Panc1 (cell line): Measurements from ENCODE around the gene PIAS4. TPM values are rescaled to one million over a fixed set of nuclear protein-coding genes. Genes with fewer than 3 reads are reported as not detected.

Source experiments
- ATAC-seq: fragments of 200-7000 bp; cut with Tn5 transposase; 2 replicates; pipeline ENCODE4 v1.9.1; 2020; ENCODE audit warnings: mild to moderate bottlenecking, moderate library complexity
- BruUV-seq: library from RNA; stranded (reverse); fragments of 400-500 nt; replicated peaks from 2 replicates; lab custom pipeline; 2021; lab: Mats Ljungman, UMichigan
- CTCF ChIA-PET: fragments of 300-600 bp; sonication (Branson Sonifier 250); formaldehyde crosslinking; loops from one replicate; lab custom pipeline; 2022; ENCODE audit warnings: antibody characterized with exemption; lab: Charles Lee
- POLR2A ChIA-PET: fragments of 300-600 bp; sonication (Branson Sonifier 250); formaldehyde crosslinking; loops from one replicate; lab custom pipeline; 2022; ENCODE audit warnings: antibody characterized with exemption; lab: Charles Lee
- DNase-seq: peaks from one replicate; pipeline ENCODE4 v3.0.0-alpha.2; 2010; ENCODE audit warnings: low read depth, low spot score
- H3K27ac ChIP-seq: 2 replicates; pipeline ENCODE4 v1.5.1; 2011; ENCODE audit warnings: mild to moderate bottlenecking, low read length, inconsistent platforms
- H3K27me3 ChIP-seq: fragments of 200-500 bp; sonication (Bioruptor generic); 2 replicates; pipeline ENCODE4 v1.6.0; 2014; ENCODE audit warnings: low read length, inconsistent platforms; ENCODE audit not compliant: control insufficient read depth, insufficient read depth
- H3K36me3 ChIP-seq: fragments of 200-500 bp; sonication (Bioruptor generic); 2 replicates; pipeline ENCODE4 v1.5.1; 2014; ENCODE audit warnings: inconsistent platforms, mild to moderate bottlenecking, low read length, moderate library complexity; ENCODE audit not compliant: control insufficient read depth, insufficient read depth
- H3K4me1 ChIP-seq: 2 replicates; pipeline ENCODE4 v1.5.1; 2011; ENCODE audit warnings: inconsistent platforms, mild to moderate bottlenecking, low read length, moderate library complexity; ENCODE audit not compliant: control insufficient read depth, insufficient read depth
- H3K4me3 ChIP-seq, 2 experiments: 2 replicates each; pipeline ENCODE4 v1.5.1; 2011 to 2012; ENCODE audit warnings: low read depth in 2 of 2, low read length in 2 of 2, mild to moderate bottlenecking in 2 of 2, inconsistent platforms in 1 of 2, moderate library complexity in 1 of 2
- H3K9me3 ChIP-seq: fragments of 200-500 bp; sonication (Bioruptor generic); 2 replicates; pipeline ENCODE4 v1.5.1; 2014; ENCODE audit warnings: low read depth, mild to moderate bottlenecking, inconsistent platforms, low read length, moderate library complexity; ENCODE audit not compliant: control insufficient read depth, insufficient read depth
- CTCF ChIP-seq: fragments of 450-650 bp; IDR thresholded peaks from 2 replicates; pipeline ENCODE4 v1.5.1; 2017; ENCODE audit warnings: mild to moderate bottlenecking
- POLR2AphosphoS5 ChIP-seq: IDR thresholded peaks from 2 replicates; pipeline ENCODE4 v1.6.1; 2012; ENCODE audit warnings: mild to moderate bottlenecking, low read depth, low read length, moderate library complexity
- REST ChIP-seq, 2 experiments: IDR thresholded peaks; 2 replicates each; pipeline ENCODE4 v1.6.1; 2011 to 2012; ENCODE audit warnings: low read depth in 2 of 2, control low read depth in 1 of 2, low read length in 1 of 2, mild to moderate bottlenecking in 1 of 2, moderate library complexity in 1 of 2; ENCODE audit not compliant: insufficient read depth in 1 of 2
- SIN3A ChIP-seq: IDR thresholded peaks from 2 replicates; pipeline ENCODE4 v1.6.1; 2012; ENCODE audit warnings: low read depth, mild to moderate bottlenecking, low read length, moderate library complexity, borderline replicate concordance; ENCODE audit not compliant: insufficient read depth
- TCF7L2 ChIP-seq: IDR thresholded peaks from 2 replicates; pipeline ENCODE4 v1.6.1; 2011; ENCODE audit warnings: mild to moderate bottlenecking, low read depth, low read length, inconsistent platforms
- in situ Hi-C: cut with HindIII; loops from 2 replicates; pipeline ENCODE4 v1.10.0; 2016; ENCODE audit warnings: low sequenced_read_pairs, low pct_unique_long_range_greater_than_20kb
- intact Hi-C: fragments of 100-400 bp; cut with micrococcal nuclease; formaldehyde crosslinking; loops from one replicate; pipeline ENCODE4 v1.10.0; 2022; ENCODE audit not compliant: unreplicated experiment
- total RNA-seq: library from RNA; stranded (reverse); gene quantifications from one replicate; pipeline ENCODE4 v1.2.1, GENCODE V29; 2021; ENCODE audit not compliant: unreplicated experiment

PIAS4 gene
- total RNA-seq, 1 experiment from 2014 or later, result 36.7 TPM

GRCh38 chr19:4077800-4078684 is 70.5 kb downstream of the PIAS4 start (continued):
- TF ChIP-seq REST (IDR thresholded peaks at IDR 0.05; ENCODE audit: insufficient read depth in 1 of 2, low read depth in 2 of 2, low read length in 1 of 2), result no peak

GRCh38 chr19:4080473-4080872 is 72.9 kb downstream of the PIAS4 start:
- ATAC-seq, result no peak
- Histone ChIP-seq H3K27me3 (no peaks in the 10 kb centered on the region), H3K9me3 (no peaks in the 10 kb centered on the region), H3K36me3 (no peaks in the 10 kb centered on the region), H3K4me1 (peaks cover 4% of the 10 kb centered on the region), H3K4me3 (no peak overlapping the region), H3K27ac (no peak overlapping the region)
- no TSS peak for BruUV-seq
- ChIA-PET POLR2A (no interaction called here), CTCF (no interaction called here)
- TF ChIP-seq REST (IDR thresholded peaks at IDR 0.05; ENCODE audit: insufficient read depth in 1 of 2, low read depth in 2 of 2, low read length in 1 of 2), result no peak
- no peak for TF ChIP-seq POLR2AphosphoS5
- no peak for TF ChIP-seq SIN3A
- no peak for TF ChIP-seq CTCF
- no peak for TF ChIP-seq TCF7L2
- intact Hi-C loops, result no loop called here
- DNase-seq, result no peak
- in situ Hi-C loops, result no loop called here
